WERI-Rb-1 (cell line): ENCODE data around the gene AQP2.

ENCODE experiments used
- DNase-seq: peaks from one replicate; pipeline ENCODE4 v3.0.0-alpha.2; 2020
- H3K27ac ChIP-seq: fragments of 250-450 bp; sonication (Bioruptor Pico); 2 replicates; pipeline ENCODE4 v1.5.1; 2020; ENCODE audit warnings: mild to moderate bottlenecking, moderate library complexity
- H3K27me3 ChIP-seq: fragments of 250-450 bp; sonication (Bioruptor Pico); 2 replicates; pipeline ENCODE4 v1.5.1; 2021; ENCODE audit warnings: mild to moderate bottlenecking, low read depth, moderate library complexity; ENCODE audit not compliant: insufficient read depth, severe bottlenecking
- H3K36me3 ChIP-seq: fragments of 250-450 bp; sonication (Bioruptor Pico); 2 replicates; pipeline ENCODE4 v1.5.1; 2020; ENCODE audit warnings: mild to moderate bottlenecking, moderate library complexity
- H3K4me3 ChIP-seq: 2 replicates; pipeline ENCODE4 v1.5.1; 2011; ENCODE audit warnings: low read depth, mild to moderate bottlenecking, control low read depth, low read length
- H3K9me3 ChIP-seq: fragments of 250-450 bp; sonication (Bioruptor Pico); 2 replicates; pipeline ENCODE4 v1.5.1; 2021; ENCODE audit warnings: mild to moderate bottlenecking, moderate library complexity; ENCODE audit not compliant: severe bottlenecking
- CTCF ChIP-seq: IDR thresholded peaks from 2 replicates; pipeline ENCODE4 v1.5.1; 2011; ENCODE audit warnings: low read depth, mild to moderate bottlenecking, control low read depth, inconsistent platforms, low read length

The AQP2 gene

DNA sequence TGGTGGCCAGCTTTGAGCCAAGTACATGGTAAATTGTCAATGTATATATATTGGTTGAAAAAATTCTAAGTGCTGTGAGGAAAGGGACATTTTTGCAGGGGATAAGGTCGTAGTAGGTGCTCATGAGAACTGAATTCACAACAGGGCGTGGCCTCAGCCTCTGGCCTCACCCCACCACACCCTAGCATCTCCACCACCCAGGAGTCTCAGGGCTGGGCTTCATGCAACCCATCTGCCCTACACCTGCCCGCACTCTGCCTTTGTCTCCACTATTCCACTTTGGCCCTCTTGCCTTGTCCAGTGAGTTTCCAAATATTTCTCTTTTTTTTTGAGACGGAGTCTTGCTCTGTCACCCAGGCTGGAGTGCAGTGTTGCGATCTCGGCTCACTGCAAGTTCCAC, 22.1 kb upstream of the AQP2 start:
- no peaks in the 10 kb centered on the region for H3K27me3 ChIP-seq
- H3K27ac ChIP-seq: no peak overlapping the region
- no peaks in the 10 kb centered on the region for H3K9me3 ChIP-seq
- no peak for TF ChIP-seq CTCF
- H3K36me3 ChIP-seq: no peaks in the 10 kb centered on the region
- no peak overlapping the region for H3K4me3 ChIP-seq
- no peak for DNase-seq

- Histone ChIP-seq H3K27ac (no peak overlapping the region), H3K36me3 (no peaks in the 10 kb centered on the region), H3K9me3 (no peaks in the 10 kb centered on the region), H3K4me3 (no peak overlapping the region), H3K27me3 (no peaks in the 10 kb centered on the region)
- no peak for DNase-seq
- no peak for TF ChIP-seq CTCF
Measured at GRCh38 chr12:49929581-49929980, 21.0 kb upstream of the AQP2 start.

GRCh38 chr12:49930515-49931288, 19.8 kb upstream of the AQP2 start:
- Histone ChIP-seq H3K4me3 (no peak overlapping the region), H3K9me3 (no peaks in the 10 kb centered on the region), H3K27me3 (no peaks in the 10 kb centered on the region), H3K27ac (no peak overlapping the region), H3K36me3 (no peaks in the 10 kb centered on the region)
- no peak for TF ChIP-seq CTCF
- no peak for DNase-seq

- Histone ChIP-seq H3K27me3 (no peaks in the 10 kb centered on the region), H3K36me3 (no peaks in the 10 kb centered on the region), H3K27ac (no peak overlapping the region), H3K9me3 (no peaks in the 10 kb centered on the region), H3K4me3 (no peak overlapping the region)
- DNase-seq: no peak
- no peak for TF ChIP-seq CTCF
Measured at GRCh38 chr12:49932023-49932422, 18.5 kb upstream of the AQP2 start.

- H3K9me3 ChIP-seq: no peaks in the 10 kb centered on the region
- no peak for TF ChIP-seq CTCF
- H3K4me3 ChIP-seq: no peak overlapping the region
- DNase-seq: no peak
- no peaks in the 10 kb centered on the region for H3K36me3 ChIP-seq
- H3K27me3 ChIP-seq: no peaks in the 10 kb centered on the region
- no peak overlapping the region for H3K27ac ChIP-seq
Measured at GRCh38 chr12:49932533-49933130, 17.9 kb upstream of the AQP2 start.
